CD4-positive, alpha-beta T cell treated with Interleukin-17A for 4 hours (primary cell): ENCODE data around the gene GTF2H2C.
"Not testable (repeated sequence)": the region's sequence is repeated elsewhere in the genome, so short reads cannot be mapped to it uniquely, and the experiment has no call there.

Source experiments
- DNase-seq: peaks from one replicate; pipeline ENCODE4 v3.0.0-alpha.2; 2020; ENCODE audit warnings: mixed read lengths

The GTF2H2C gene

DNA sequence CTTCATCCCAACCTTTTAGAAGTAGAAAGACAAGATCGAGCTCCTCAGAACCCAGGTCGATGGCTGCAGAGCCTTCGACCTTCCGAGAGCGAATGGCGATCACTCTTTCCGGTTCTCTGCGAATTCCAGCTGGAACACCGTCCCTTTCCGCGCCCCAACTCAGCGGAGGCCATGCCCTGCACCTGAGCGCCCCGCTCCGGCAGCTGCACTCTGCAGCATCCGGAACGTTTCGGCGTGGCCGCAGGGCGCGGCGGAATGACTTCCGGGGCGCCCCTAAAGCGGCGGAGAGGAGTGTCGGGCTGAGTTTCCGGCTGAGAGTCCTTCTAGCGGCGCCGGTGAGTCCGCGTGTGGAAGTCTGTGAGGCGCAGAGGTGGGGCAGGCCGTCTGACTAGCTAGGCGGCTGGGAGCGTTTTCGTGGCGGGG is at the start of gene GTF2H2C:
Gene GTF2H2C (plus strand): TSS at position 284 of the 423 bp plus-strand sequence. CDS start 4,942 bp downstream, outside the sequence.
- DNase-seq: peak; percentile 75

DNA sequence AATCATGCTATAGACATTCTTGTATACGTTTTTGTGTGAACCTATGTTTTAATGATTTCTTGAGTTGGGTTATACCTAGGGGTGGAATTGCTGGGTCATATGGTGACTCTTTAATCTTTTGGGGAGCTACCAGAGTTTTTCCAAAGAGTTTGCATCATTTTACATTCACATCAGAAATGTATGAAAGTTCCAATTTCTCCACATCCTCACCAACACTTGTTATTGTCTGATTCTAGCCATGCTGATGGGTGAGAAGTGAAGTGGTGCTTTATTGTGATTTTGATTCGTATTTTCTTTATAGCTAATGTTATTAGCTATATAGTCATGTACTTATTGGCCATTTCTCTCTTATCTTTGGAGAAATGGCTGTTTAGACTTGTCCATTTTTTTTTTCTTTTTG is 49.3 kb upstream of the GTF2H2C start:
- no peak for DNase-seq

DNA sequence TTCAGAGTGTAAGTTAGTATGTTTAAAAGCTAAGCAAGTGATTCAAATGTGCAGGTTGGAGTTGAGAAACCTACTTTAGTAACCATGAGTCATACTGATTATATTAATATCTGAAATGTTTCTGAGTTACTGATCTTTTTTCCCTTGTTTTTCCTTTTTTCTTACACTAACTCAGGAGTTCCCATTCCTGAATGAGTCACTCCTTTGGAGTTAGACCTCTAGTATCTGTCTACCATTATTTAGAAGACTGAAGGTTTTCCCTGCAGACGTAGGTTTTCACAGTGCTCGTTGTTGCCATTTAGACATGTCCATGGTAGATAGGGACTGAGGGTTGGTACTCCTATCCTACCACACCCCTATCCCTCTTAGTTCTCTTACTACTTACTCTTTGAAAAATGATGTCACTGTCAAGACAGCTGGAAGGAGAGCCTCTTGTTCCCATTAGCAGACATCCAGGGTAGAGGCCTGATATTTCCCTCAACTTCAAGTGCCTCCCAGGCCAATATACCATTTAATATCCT is 47.2 kb upstream of the GTF2H2C start:
- DNase-seq: no peak

DNA sequence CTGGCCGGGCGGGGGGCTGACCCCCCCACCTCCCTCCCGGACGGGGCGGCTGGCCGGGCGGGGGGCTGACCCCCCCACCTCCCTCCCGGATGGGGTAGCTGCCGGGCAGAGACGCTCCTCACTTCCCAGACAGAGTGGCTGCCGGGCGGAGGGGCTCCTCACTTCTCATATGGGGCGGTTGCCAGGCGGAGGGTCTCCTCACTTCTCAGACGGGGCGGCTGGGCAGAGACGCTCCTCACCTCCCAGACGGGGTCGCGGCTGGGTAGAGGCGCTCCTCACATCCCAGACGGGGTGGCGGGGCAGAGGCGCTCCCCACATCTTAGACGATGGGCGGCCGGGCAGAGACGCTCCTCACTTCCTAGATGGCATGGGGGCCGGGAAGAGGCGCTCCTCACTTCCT is 44.4 kb upstream of the GTF2H2C start:
- not testable (repeated sequence) for DNase-seq

DNA sequence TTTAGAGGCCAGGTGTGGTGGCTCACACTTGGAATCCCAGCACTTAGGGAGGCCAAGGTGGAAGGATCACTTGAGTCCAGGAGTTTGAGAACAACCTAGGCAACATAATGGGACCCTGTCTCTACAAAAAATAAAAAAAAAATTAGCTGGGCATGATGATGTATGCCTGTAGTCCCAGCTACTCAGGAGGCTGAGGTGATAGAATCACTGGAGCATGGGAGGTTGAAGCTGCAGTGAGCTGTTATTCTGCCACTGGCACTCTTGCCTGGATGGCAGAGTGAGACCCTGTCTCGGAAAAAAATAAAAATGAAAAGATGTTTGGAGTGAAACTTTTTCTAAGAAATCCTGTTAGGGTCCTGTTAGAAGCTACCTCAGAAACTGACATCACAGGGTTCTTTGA is 43.2 kb upstream of the GTF2H2C start:
- no peak for DNase-seq

DNA sequence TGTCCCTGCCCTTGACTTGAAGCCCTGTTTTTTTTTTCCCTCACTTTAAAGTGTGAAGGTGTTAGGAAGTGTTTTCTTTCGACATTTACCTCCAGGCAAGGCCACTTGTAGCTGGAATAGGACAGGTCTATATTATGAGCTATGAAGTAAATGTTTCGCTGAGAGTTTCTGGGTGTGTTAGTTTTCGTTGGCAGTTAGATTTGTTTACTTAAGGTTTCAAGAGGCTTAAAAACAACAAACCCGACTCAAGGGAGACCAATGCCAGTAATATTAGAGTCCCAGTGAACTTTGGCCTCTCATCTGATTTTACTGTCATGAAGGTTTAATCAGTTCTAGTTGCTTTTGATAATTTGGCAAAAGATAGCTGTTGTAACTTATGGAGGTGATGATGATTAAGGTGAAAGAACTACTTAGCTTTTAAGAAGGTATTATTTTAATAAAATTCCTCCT is 42.2 kb upstream of the GTF2H2C start:
- no peak for DNase-seq

DNA sequence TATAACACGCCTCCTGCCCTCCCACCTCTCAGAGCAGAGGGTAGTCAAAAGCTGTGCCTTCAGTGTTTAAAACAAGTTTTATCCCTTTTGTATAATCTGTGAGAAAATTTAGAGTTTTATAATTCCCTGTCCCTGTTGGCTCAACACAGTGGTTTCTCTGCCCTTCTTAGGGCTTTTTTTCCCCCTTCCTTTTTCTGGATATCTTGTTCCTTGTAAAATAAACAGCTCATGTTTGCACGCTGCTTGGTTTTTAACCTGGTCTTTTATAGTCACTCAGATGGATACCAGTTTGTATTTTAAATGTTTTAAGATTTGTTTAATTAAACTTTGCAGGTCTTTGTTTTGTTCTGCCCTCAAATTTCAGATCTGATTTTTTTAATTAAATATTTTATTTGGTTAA is 40.7 kb upstream of the GTF2H2C start:
- no peak for DNase-seq

DNA sequence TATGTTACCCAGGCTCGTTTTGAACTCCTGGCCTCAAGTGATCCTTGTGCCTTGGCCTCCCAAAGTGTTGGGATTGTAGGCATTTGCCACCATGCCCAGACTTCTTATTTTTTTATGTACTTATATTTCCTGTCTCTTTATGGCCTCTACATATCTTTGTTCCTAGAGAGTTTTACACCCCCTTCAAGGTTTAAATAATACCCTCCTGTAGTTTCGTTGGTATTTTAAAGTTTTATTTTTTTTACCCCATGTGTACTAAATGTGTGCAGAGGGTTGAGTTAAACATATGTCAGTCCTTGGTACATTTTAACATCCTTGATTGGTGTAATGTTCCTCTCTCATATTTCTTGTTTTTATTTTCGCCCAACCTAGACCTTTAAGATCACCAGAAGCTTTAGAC is 38.0 kb upstream of the GTF2H2C start:
- DNase-seq: no peak

DNA sequence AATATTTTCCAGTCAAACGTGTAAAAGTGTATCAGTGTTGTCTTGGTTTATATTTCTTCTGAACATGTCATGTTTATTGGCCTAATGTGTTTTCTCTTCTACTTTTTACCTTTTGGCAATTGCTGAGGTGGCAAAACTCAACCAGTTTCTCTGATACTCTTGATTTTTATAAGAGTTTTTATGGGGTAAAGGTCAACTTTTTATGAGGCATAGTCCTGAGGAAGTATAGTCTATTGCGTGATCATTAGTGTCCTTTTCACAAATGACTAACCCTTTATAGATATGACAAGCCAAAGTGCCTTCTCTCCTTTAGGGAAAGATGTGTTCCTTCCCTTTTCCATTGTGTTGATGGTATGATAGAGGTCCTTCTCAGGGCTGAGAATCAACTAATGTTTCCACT is 34.5 kb upstream of the GTF2H2C start:
- no peak for DNase-seq

DNA sequence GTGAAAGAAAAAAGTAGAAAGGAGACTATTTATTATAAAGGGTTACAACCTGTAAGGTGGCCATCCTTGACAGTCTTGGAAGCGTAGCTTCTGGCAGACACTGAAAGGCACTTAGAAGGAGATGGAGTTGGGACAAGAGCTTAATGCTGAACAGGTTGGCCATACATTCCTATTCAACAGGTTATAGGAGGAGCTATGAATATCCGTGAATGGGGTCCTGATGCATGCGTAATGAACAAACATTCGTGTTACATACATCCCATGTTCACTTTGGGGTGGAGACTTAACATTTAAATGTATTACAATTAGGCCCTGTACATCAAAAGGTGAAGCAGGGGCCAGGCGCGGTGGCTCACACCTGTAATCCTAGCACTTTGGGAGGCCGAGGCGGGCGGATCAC is 33.3 kb upstream of the GTF2H2C start:
- DNase-seq: no peak

DNA sequence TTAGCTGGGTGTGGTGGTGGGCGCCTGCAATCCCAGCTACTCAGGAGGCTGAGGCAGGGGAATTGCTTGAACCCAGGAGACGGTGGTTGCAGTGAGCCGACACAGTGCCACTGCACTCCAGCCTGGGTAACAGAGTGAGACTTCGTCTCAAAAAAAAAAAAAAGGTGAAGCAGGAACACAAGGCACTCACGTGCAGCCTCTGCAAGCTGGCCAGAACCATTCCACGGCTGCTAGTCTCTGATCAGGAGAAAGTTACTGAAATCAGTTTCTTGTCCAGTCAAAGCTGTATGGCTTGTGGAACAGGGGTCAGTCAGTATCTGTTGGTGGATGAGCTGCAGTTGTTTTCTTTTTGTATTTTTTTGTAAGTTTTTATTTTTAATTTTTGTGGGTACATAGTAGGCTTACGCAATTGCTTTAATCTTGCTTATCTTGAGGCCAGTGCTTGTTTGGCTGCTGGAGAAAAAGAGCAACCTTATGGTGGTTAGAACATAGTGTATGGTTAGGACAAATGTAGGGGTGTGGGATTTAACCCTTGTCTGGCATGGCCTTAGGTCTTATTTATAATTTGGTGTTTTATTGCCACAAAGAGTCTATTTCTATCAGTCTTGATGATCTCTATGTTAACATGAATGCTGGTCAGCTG is 32.7 kb upstream of the GTF2H2C start:
- DNase-seq: no peak

DNA sequence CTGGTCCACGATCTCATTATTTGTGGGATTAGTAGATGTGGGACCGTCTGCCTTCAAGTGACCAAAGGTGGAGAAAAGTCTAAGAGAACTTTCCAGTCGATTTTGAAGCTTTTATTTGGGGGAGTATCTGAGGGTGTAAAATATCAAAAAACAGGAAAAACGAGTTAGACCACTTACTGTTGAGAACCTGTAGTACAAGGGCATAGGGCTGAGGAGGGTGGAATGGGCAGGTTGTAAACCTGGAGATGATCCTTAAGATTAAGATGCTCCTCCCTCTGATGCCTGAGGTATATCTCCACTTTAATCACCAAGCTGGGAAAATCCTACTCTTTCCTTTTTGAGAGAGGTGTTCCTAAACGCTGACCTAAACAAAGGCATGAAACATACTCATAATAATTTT is 32.0 kb upstream of the GTF2H2C start:
- no peak for DNase-seq

DNA sequence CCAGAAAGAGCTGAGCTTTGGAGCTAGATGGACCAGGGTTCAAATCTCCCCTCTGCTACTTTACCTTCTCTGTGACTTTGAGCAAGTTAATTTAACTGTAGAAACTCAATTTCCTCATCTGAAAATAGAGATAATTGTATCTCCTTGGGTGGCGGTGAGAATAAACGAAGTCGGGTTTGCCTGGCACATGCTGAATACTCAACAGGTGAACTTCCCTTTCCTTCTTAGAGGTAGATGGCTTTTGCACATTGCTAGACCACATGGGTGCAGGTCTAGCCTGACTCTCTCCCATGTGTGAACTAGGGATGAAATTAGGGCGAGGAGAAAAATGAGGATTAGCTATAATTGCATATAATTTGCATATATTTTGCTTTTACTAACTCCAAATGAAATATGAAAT is 31.4 kb upstream of the GTF2H2C start:
- DNase-seq: no peak

DNA sequence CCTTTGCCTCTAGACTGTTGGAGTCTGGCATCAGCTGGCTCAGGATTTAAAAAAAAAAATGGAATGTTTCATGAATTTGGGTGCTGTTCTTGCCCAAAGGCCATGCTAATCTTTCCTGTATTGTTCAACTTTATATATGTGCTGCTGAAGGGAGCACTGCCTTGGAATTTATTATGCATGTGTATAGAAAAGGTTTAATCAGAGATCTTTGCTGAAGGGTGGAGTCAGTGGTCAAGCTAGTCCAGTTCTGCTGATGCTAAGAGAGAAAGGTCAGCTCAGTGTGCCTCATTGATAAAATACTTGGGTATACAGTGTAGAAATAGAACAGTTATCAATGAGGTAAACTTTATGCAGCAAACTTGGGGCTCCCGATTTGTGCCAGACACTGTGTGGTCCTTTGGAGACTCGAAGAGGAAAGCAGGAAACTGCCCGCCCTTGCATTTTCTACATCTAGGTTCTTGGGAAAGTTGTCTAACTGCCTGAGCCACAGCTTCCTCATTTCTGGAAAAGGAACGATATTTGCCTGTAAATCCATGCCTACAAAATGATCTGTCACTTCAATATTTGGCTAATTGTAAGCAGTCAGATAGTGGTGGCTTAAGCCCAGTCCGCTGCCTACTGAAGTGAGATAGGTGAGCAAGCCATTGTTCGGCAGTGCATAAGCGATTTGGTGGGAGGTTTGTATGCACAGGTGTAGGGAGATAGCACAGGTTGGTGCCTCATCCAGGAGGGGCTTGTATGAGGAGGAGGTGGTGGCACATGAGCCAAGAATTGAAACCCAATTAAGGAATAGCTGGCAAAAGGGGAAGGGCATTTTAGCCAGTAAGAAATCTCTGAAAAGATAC is 29.2 kb upstream of the GTF2H2C start:
- DNase-seq: no peak

DNA sequence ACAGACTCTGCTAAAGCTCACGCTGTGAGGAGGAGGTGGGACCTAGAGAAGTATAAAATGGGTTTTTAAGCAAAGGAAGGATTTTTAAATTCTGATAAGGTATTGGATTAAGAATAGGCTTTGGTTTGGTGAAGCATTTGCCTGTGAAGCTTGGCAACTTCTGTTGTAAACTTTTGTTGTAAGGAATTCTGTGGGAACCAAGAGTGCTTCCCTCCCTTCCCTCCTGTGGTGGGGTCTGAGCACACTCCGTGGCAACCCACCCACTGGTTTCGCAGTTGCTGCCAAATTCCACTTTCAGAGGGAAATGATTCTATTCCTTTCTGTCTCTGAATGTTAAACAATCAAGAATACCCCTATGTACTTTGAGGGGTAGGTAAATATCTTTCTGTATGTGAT is 28.6 kb upstream of the GTF2H2C start:
- no peak for DNase-seq

DNA sequence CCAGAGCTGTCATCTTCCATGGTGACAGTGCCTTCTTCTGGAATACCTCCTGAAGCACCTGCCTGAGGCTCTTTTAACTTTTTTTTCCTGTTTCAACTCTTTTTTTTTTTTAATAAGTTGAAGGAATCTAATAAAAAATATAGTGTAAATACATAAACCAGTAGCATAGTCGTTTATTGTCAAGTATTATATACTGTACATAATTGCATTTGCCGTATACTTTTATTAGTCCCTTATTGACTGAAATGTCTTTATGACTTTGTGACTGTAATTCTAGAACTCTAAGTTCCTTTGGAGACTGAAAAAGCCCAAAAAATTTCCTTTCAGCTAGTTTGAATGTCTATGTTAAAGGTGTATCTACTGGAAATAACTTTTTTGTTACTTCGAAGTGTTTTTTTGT is 22.1 kb upstream of the GTF2H2C start:
- DNase-seq: not testable (repeated sequence)

DNA sequence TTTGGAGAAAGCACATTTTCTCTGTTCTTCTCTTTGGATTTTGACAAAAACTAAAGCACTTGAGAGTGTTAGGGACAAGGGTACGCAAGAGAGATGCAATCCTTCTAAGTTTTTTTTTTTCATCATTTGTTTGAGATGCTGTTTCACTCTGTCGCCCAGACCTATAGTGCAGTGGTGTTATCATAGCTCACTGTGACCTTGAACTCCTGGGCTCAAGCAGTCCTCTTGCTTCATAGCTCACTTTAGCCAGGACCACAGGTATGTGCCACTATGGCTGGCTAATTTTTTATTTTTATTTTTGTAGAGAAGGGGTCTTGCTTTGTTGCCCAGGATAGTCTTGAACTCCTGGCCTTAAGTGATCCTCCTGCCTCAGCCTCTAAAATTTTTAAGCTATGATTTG is 21.3 kb upstream of the GTF2H2C start:
- DNase-seq: not testable (repeated sequence)

DNA sequence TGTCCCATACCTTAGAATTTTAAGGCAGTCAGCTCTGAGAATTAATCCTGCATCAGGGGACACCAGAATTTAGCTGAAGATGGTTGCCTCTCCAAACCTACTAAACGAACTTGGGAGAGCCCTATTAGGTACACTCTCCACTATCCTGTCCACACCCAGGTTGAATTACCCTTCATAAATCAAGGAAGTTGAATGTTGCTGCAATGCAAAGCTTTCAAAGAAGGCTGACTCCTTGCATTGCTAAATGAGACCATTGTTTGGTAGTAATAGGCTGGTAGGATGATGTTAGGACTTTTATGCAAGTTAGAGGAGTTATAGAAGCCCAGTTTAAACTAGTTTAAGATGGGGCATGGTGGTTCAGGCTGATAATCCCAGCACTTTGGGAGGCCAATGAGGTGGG is 18.6 kb upstream of the GTF2H2C start:
- DNase-seq: not testable (repeated sequence)

DNA sequence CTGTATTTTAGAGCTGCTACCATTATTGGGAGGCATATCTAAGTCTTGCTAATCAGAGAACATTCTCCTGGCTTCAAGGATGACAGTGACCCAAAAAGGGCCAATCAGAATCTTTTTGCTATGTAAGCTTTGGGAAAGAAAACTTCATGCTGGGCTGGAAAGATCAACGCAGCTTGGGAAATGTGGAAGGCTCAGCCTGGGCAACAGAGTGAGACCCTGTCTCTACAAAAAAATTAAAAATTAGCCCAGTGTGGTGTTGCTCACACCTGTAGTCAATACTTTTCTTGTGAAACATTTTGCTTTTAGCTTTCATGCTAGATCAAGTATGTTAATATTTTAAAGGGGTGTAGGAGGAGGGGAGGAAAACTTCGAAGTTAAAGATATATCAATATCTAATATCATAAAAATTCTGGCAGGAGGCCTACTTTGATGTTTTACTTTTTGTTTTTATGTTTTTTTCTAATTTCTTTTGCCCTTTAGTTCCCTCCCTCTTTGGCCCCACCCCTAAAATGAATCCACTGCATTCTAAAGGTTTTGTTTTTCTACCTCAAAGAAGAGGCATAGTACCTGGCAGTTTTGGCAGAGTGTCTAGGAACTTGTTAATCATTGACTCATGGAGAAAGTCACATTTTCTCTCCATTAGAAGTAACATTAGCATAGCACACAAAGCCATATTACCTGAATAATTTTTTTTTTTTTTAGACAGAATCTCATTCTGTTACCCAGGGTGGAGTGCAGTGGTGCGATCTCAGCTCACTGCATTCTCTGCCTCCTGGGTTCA is 17.0 kb upstream of the GTF2H2C start:
- not testable (repeated sequence) for DNase-seq

DNA sequence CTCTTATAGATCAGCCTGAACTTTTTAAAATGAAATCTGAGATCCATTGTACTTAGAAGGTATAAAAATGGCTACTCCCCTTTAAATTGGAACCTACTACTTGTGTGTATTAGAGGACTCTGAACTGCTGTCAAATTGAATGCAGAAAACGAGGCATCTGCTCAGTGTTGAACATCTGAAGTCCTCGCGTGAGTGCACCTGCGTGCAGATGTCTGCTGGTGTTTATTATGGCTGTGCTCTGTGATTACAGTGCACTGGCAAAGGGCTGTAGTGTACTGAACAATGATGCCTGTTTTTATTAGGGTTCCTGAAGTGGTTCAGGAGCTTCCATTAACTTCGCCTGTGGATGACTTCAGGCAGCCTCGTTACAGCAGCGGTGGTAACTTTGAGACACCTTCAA is 15.4 kb upstream of the GTF2H2C start:
- not testable (repeated sequence) for DNase-seq

DNA sequence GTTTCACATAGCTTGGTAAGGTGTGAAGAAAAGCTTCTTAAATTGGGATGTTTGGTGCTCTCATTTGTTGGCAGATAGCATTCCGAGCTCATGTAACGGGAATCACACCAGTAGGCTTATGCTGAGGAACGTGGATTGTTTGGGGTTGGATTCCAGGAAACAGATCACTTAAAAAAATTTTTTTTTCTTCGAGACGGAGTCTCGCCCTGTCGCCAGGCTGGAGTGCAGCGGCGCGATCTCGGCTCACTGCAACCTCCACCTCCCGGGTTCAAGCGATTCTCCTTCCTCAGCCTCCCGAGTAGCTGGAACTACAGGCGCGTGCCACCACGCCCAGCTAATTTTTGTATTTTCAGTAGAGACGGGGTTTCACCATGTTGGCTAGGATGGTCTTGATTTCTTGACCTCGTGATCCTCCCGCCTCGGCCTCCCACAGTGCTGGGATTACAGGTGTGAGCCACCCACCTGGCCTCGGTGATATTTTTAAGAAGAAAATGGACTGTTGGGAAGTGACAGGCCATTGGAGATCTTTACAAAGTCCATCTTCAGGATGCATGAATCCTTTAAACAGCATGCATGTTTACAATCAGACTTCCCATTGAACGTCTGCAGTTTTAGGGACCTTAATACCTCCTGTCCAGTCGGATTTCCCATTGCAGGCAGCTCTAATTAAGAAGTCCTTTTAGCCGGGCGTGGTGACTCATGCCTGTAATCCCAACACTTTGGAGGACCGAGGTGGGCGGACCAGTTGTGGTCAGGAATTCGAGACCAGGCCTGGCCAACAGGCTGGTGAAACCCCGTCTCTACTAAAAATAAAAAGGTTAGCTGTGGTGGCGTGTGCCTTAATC is 818 bp downstream of the GTF2H2C start:
- DNase-seq: peak; percentile 2

DNA sequence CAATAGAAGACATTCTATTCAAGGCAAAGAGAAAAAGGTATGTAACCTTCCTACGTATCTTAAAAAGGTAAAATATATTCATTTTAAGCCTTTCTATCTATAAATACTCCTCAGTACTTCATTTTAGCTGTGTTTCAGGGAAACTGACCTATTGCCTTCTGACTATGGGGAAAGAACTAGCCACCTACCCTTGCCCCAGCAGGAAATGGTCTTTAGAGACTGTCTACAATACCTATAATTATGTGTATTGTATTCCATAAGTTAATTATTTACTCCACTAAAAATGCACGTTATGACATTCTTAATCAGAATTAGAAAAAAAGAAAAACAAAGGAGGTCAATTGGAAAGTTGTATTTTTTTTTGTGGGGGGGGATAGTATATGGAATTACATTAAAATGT is 6.2 kb downstream of the GTF2H2C start:
- DNase-seq: not testable (repeated sequence)
